LNCaP clone FGC (cell line): ENCODE results near the gene PPP2R1B.
"Not testable (repeated sequence)": the region's sequence is repeated elsewhere in the genome, so short reads cannot be mapped to it uniquely, and the experiment has no call there.

Experiments used
- DNase-seq: peaks from one replicate; pipeline ENCODE4 v3.0.0-alpha.2; 2011; ENCODE audit warnings: low read depth
- H3K4me3 ChIP-seq: 2 replicates; pipeline ENCODE4 v1.5.1; 2011; ENCODE audit warnings: mild to moderate bottlenecking, low read depth, low read length, control low read depth
- TF ChIP-seq, protein P1 (sequence below): IDR thresholded peaks from 2 replicates; pipeline ENCODE4 v1.5.1; 2012; ENCODE audit warnings: mild to moderate bottlenecking; ENCODE audit not compliant: control insufficient read depth, insufficient read depth; ENCODE audit errors: extremely low read depth

Gene PPP2R1B

DNA sequence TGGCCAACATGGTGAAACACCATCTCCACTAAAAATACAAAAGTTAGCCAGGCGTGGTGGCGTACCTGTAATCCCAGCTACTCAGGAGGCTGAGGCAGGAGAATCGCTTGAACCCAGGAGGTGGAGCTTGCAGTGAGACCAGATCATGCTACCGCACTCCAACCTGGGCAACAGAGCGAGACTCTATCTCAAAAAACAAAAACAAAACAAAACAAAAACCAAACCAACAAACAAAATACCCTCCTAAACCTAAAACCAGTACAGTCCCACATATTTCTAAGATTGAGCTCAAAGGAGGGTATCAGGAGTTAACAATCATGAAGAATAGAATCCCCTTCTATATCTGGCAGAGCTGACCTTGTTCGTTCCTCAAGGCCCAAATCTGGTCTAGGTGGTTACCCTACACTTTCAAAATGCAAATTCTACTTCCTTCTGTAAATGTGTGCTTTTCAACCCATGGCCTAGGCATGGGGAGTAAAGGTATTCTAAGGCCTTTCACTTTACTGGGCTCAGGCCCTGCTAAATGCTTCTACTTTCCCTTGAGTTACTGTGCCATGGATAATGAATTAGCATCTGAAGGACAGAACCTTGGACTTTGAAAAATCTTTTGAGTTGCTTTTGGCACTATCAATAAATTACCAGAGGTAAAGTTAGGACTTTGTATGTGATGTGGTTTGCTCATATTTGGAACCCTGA lies 10.4 kb upstream of the PPP2R1B start:
- TF ChIP-seq, protein P1, sequence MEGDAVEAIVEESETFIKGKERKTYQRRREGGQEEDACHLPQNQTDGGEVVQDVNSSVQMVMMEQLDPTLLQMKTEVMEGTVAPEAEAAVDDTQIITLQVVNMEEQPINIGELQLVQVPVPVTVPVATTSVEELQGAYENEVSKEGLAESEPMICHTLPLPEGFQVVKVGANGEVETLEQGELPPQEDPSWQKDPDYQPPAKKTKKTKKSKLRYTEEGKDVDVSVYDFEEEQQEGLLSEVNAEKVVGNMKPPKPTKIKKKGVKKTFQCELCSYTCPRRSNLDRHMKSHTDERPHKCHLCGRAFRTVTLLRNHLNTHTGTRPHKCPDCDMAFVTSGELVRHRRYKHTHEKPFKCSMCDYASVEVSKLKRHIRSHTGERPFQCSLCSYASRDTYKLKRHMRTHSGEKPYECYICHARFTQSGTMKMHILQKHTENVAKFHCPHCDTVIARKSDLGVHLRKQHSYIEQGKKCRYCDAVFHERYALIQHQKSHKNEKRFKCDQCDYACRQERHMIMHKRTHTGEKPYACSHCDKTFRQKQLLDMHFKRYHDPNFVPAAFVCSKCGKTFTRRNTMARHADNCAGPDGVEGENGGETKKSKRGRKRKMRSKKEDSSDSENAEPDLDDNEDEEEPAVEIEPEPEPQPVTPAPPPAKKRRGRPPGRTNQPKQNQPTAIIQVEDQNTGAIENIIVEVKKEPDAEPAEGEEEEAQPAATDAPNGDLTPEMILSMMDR: no peak
- H3K4me3 ChIP-seq: no peak overlapping the region
- no peak for DNase-seq

DNA sequence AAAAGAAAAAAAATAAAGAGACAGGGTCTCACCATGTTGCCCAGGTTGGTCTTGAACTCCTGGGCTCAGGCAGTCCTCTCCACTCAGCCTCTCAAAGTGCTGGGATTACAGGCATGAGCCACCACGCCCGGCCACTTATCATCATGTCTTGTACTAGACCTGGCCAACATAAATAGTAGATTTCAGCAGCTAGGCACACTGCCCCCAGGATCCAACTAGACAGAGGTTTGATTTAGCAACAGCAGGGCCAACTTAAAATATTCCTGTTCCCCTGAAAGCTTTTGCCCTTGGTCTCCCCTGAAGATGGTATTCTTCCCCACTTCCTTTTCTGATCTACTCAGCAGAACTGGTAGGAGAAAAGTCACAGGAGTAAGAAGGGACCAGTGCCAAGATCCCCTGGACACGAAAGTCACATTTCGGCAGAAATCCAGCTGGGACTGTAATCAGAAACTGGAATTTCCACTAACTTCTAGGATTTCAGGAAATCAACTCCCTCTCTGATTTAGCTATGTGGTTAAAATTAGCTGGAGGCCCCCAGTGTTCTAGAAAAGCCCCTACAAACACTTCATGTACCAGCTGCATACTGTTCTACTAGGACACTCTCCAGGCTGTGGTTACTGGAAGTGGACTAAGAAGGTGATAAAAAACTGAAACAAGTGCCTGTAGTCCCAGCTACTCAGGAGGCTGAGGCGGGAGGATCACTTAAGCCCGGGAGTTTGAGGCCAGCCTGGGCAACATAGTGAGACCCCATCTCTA lies 8.9 kb upstream of the PPP2R1B start:
- TF ChIP-seq, protein P1: no peak
- no peak for DNase-seq
- no peak overlapping the region for H3K4me3 ChIP-seq

DNA sequence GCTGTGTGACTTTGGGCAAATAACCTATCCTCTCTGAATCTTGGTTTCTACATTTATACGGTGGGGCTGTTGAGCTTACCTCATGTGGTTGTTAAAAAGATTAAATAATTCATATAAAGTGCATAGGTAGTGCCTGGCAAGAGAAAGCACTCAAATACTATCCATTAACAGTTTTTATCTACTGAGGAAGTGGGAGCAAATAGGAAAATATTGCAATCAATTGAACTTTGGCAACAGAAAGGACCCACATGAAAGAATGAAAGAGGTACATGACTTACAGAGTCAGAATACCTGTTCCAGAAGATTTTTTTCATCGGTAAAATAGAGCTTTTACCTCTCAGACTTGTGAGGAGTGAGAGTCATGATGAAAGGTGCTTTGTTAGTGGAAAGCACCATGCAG lies 6.3 kb upstream of the PPP2R1B start:
- DNase-seq: no peak
- H3K4me3 ChIP-seq: no peak overlapping the region
- TF ChIP-seq, protein P1: no peak

DNA sequence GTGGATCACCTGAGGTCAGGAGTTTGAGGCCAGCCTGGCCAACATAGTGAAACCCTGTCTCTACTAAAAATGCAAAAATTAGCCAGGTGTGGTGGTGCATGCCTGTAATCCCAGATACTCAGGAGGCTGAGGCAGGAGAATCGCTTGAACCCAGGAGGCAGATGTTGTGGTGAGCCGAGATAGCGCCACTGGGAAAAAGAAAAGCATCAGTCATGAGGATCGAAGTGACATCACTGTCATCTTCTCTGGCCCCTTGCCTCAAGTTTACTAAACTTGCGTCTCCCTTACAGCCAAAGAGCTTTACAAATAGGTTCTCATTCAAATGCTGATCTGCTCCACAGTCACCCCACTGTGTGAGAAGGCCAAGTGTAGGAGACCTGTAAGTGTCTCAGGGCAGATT lies 5.0 kb upstream of the PPP2R1B start:
- H3K4me3 ChIP-seq, DNase-seq: not testable (repeated sequence)

DNA sequence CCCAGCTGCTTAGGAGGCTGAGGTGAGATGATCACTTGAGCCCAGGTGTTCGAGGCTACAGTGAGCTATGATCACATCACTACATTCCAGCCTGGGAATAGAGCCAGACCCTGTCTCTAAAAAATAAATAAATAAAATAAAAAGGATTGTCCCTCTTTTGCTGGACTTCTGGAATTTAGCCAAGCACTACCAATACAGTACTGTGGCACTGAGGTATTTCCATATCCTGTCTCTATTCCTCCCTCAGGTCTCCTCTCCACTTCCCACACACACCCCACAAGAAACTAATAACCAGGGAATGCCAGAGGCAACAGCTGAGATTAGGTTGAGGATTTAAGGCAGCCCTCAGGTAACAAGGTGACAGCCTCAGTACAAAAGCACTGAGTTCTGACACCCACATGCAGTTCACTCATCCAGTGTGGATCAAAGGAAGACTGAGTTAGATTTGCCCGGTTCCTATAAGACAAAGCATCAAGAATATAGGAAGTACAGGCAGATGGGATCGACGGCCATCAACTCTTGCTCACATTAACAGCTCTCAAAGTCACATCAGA lies 4.5 kb upstream of the PPP2R1B start:
- no peak for DNase-seq
- H3K4me3 ChIP-seq: no peak overlapping the region
- TF ChIP-seq, protein P1: no peak

DNA sequence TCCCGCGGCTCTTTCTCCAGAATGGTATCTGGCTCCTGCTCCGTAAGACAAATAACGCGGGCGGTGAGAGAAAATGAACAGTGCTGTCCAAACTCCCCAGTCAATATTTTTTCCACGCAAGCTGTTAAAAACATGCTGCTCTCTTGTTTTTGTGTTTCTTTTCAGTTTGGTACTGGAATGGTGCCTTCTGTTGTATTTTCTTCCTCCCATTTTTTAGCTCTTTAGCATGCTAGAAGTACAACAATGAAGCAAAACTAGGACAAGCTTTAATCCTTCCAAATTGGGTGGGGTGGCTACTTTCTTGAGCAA lies 599 bp upstream of the PPP2R1B start:
- H3K4me3 ChIP-seq: peak overlapping the region; percentile 90
- TF ChIP-seq, protein P1: no peak
- DNase-seq: no peak

DNA sequence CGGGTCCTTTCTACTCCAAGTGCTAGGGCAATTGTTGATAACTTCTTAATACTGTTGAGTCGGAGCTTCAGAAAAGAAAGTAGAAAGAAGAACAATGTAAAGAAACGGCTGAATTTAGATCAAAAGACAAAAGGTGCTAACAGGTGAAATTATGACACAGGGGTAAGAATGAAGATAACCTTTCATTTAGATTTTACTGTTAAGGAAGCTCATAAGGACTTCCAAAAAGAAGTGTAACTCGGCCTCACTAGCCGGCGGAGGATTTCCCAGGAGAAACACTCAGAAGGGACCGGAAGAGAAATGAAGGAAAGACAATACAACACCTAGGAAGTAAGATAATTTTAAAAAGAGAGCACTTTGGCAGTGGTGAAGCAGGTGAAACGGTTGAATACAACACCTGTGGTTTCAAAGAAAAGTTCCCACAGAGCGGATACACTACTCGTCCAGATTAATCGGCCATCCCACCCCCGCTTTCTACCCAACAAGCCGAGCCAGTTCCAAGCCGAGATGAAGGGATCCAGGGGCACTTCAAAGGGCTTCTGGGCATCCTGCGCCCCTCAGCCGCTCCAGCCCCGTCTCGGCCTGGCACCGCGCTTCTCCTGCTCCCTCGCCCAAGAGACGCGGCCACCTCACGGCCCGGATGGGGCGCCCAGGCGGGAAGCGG lies 737 bp downstream of the PPP2R1B start:
- H3K4me3 ChIP-seq: peak overlapping the region; percentile 90
- no peak for DNase-seq
- TF ChIP-seq, protein P1: no peak
